HG03520 (cell line): Measurements from ENCODE around the gene HMOX2.

Experiments
- ATAC-seq: cut with Tn5 transposase; IDR thresholded peaks from one replicate; pipeline ENCODE4 v1.9.1; 2021; ENCODE audit warnings: mild to moderate bottlenecking, moderate library complexity; ENCODE audit not compliant: unreplicated experiment

HMOX2 gene

DNA sequence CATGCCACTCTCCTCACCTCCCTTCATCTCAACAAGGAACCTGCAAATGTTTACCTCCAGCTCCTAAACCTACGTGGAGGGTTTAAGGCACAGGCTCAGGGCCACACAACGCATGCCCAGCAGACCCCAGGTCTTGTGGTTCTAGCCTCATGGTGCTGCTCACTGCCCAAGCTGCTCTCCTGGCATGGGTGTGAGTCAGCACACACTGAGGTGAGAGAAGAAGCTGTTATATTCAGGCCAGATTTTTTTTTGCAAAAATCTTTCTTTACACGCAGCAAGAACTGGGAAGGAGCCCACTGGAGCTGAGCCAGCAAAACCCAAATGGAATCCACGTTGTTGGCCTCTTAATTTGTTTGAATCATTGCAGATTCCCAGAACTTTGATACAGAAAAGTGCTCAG is 74.4 kb downstream of the HMOX2 start:
- no peak for ATAC-seq

DNA sequence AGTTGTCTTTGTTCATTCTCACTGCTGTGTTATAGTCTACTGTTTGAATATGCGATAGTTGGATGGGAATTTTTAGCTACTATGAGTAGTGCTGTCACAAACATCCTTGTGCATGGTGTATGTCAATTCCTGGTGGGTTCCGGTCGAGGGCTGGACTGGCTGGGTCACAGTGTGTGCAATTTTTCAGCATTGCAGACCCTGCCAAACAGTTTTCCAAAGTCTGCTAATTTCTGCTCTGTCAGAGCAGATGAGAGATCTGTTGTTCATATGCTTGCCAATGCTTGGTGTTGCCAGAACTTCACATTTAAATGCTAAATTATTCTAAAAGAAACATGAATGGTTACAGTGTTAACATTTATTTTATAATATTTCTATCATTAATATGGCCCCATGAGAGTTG is 76.3 kb downstream of the HMOX2 start:
- no peak for ATAC-seq

DNA sequence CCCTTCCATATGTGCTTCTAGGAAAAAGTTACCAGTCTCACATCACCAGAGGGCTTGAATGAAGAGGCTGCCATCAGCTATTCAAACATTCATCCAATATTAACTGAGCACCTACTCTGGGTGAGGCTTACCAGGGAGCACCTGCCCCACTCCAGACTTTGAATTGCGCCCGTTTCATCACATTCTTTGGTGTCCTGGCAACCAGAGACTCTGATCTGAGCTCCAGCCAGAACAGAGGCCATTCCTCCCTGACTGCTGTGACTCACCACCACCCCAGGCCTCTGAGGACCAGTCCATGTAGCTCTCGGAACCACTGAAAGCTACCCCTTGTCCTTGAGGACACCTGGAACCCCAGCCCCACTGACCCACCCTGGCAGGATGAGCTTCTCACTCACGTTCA is 79.9 kb downstream of the HMOX2 start, which contains the start of gene C16orf96:
C16orf96 (plus strand) TSS at position 229 of the 400 bp plus-strand sequence; CDS start at position 379, 150 bp downstream.
- no peak for ATAC-seq

DNA sequence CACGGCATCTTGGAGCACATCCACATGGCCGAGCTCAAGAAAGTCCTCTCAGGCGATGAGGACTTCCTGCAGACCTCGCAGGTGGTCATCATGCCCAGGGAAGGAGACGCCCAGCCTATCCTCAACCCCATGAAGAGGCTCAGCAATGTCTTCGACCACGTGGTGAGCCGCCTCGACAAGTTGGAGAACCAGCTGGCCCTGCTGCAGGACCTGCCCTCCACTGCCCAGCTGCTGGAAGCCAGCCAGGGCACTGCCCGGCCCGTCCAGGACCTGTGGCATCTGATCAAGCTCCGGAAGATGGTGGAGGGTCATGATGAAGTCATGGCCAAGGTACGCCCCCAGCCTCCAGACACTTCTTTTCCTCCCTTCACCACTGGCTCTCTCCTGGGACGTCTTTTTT is 80.4 kb downstream of the HMOX2 start:
- no peak for ATAC-seq

DNA sequence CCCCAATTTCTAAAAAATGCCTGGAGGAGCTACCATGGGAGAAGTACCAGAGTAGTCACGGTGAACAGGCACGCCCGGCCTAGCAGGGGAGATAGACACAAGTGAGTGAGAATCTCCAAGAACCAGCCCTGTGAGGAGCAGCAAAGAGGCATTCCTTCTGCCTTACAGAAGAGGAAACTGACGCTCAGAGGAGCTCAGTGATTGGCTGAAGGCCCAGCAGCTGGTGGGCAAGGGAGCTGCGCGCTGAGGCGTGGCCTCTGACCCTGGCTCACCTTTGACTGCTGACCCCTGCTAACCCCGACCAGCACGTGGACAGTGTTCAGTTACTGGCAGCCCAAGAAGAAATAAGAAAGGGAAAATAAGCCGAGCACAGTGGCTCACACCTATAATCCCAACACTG is 81.8 kb downstream of the HMOX2 start:
- no peak for ATAC-seq
